GM23338 (cell line): Measurements from ENCODE around the gene FOXP4.

Source experiments
- POLR2AphosphoS5 ChIP-seq: IDR thresholded peaks from 2 replicates; pipeline ENCODE4 v1.6.1; 2016; ENCODE audit warnings: antibody characterized with exemption, low read depth
- TF ChIP-seq, protein P1 (sequence below), 2 experiments: fragments of 200-600 bp in 1 of 2; sonication (generic) in 1 of 2; conservative IDR thresholded peaks; 2 replicates each; pipeline versions ENCODE4 v1.5.1 to v1.6.1; 2016 to 2017; ENCODE audit warnings: antibody characterized with exemption in 2 of 2, low read depth in 2 of 2, mild to moderate bottlenecking in 2 of 2, moderate library complexity in 1 of 2
- TF ChIP-seq, protein P2 (sequence below): IDR thresholded peaks from 2 replicates; pipeline ENCODE4 v1.6.1; 2016; ENCODE audit warnings: antibody characterized with exemption

DNA sequence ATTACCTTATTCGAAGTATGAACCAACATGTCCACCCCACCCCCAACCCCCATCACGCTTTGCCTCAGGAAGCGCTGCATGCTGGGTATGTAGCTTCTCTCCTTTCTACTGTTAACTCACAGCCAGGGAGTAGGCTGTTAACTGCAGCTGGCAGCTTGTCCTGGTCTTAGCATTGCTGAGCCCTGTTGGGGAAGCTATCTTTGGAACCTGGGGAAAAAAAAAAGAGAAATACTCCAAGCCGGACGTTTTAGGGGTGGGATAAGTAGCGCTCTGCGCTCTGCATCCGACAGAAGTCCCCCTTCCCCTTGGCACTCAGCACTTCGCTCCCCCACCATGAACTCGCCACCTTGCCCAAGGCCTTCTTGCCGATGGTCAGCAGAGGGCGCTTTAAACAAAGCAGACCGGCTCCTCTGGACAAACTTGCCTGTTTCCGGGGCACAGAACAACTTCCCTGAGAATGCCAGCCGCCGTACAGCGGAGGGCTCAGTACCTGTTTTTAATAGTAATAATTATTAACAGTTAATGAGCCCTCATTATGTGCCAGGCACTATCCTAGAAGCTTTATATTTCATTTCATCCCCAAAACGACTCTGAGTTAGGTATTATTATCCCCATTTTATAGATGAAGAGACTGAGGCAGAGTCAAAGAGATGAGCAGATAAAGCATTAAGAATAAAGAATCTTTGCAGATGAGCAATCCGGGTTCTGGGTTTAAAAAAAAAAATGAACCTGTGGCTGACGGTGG, 56.9 kb downstream of the FOXP4 start:
- TF ChIP-seq, protein P1, sequence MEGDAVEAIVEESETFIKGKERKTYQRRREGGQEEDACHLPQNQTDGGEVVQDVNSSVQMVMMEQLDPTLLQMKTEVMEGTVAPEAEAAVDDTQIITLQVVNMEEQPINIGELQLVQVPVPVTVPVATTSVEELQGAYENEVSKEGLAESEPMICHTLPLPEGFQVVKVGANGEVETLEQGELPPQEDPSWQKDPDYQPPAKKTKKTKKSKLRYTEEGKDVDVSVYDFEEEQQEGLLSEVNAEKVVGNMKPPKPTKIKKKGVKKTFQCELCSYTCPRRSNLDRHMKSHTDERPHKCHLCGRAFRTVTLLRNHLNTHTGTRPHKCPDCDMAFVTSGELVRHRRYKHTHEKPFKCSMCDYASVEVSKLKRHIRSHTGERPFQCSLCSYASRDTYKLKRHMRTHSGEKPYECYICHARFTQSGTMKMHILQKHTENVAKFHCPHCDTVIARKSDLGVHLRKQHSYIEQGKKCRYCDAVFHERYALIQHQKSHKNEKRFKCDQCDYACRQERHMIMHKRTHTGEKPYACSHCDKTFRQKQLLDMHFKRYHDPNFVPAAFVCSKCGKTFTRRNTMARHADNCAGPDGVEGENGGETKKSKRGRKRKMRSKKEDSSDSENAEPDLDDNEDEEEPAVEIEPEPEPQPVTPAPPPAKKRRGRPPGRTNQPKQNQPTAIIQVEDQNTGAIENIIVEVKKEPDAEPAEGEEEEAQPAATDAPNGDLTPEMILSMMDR (conservative IDR thresholded peaks at IDR 0.05; ENCODE audit: low read depth in 2 of 2), result peak; percentile 96
- TF ChIP-seq, protein P2, sequence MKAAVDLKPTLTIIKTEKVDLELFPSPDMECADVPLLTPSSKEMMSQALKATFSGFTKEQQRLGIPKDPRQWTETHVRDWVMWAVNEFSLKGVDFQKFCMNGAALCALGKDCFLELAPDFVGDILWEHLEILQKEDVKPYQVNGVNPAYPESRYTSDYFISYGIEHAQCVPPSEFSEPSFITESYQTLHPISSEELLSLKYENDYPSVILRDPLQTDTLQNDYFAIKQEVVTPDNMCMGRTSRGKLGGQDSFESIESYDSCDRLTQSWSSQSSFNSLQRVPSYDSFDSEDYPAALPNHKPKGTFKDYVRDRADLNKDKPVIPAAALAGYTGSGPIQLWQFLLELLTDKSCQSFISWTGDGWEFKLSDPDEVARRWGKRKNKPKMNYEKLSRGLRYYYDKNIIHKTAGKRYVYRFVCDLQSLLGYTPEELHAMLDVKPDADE, result no peak
- no peak for TF ChIP-seq POLR2AphosphoS5
